Mucosa of descending colon (tissue), 3 donors: ENCODE data around the gene PDE4B. TPM values are rescaled to one million over a fixed set of nuclear protein-coding genes. Genes with fewer than 3 reads are reported as not detected.

ENCODE experiments used
- ATAC-seq: fragments of 200-7000 bp; cut with Tn5 transposase; one replicate; pipeline ENCODE4 v1.9.1; 2020; ENCODE audit warnings: mild to moderate bottlenecking, moderate library complexity
- DNase-seq, 3 donors: peaks; one replicate each; pipeline ENCODE4 v3.0.0-alpha.2; 2020
- H3K36me3 ChIP-seq: fragments of 200-600 bp; one replicate; pipeline ENCODE4 v1.8.0; 2021; ENCODE audit warnings: low read depth, mild to moderate bottlenecking
- H3K4me1 ChIP-seq: fragments of 200-600 bp; one replicate; pipeline ENCODE4 v1.8.0; 2021; ENCODE audit warnings: low read depth, mild to moderate bottlenecking
- H3K4me3 ChIP-seq: fragments of 200-600 bp; one replicate; pipeline ENCODE4 v1.8.0; 2021; ENCODE audit warnings: mild to moderate bottlenecking
- H3K9me3 ChIP-seq: fragments of 200-600 bp; one replicate; pipeline ENCODE4 v1.8.0; 2021; ENCODE audit warnings: mild to moderate bottlenecking
- intact Hi-C, 2 donors: fragments of 100-400 bp; cut with DNase I in 1 of 2; cut with micrococcal nuclease in 1 of 2; formaldehyde crosslinking; loops; one replicate each; pipeline versions ENCODE4 v1.11.0 to v1.11.1; 2022; cut with DNase I, micrococcal nuclease
- total RNA-seq, 3 donors: library from RNA; stranded (reverse); fragmentation: NEBNext Ultra II Directional in 2 of 3; extraction: Animal tissue kit (Norgen Biotek cat#: 25700) in 2 of 3; gene quantifications; one replicate each; pipeline versions ENCODE4 v1.2.1 to v1.2.4, GENCODE V29; 2021 to 2023
- TF ChIP-seq, protein P1 (sequence below): fragments of 200-600 bp; IDR thresholded peaks from one replicate; pipeline ENCODE4 v1.8.0; 2022; ENCODE audit warnings: antibody characterized with exemption, mild to moderate bottlenecking
- donor health status: DM: no; HTN: no; CAD: no; lungs with moderate emphysema.
- donor health status: DM: no; HTN: no; CAD: no.
- donor health status: DM: no; HTN: yes; CAD: no.

The PDE4B gene
- total RNA-seq, 3 donors from 2014 or later: 3.4 to 6.6 (median 4.9) TPM

DNA sequence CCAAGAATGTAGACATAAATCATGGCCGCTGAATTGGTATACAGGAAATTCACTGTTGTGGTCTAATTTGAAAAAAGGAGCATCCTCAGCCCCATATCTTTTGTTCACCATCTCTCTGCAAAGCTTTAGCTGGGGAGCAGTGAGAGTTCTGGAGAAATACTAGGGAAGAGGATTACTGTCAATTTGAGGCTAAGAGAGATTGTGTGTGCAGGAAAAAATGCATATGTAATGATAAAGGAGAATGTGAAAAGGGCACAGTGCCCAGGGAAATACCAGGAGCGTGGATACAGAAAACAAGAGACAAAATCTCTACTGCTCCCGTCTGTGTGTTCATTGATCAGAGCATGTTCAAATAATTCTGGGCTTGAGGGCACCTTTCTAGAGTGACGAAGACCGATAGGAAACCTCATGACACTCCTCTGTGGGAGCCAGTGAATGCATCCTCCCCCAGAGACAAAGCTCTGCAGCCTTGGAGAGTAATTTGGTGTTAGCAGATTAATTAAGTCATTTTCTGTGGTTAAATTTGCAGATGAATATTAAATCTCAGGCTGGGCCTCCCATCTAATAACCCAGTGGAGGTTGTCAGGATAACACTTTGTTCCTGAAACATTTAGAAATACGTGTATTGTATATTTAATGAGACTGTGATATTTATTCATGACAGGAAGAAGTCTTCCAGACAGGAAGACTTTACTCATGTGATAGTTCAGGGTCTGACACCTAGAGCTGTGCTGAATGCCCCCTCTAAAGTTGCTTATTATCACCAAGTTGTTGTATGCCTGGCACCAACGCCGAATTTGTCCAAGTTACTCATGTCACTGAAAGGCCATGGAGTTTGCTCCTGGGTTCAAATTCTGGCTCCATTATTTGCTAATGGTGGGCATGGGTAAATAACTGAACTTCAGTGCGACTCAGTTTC lies 453.9 kb downstream of the PDE4B start:
- H3K36me3 ChIP-seq: no peaks in the 10 kb centered on the region
- DNase-seq (no peak), ATAC-seq (no peak)
- intact Hi-C loops: no loop called here
- TF ChIP-seq, protein P1, sequence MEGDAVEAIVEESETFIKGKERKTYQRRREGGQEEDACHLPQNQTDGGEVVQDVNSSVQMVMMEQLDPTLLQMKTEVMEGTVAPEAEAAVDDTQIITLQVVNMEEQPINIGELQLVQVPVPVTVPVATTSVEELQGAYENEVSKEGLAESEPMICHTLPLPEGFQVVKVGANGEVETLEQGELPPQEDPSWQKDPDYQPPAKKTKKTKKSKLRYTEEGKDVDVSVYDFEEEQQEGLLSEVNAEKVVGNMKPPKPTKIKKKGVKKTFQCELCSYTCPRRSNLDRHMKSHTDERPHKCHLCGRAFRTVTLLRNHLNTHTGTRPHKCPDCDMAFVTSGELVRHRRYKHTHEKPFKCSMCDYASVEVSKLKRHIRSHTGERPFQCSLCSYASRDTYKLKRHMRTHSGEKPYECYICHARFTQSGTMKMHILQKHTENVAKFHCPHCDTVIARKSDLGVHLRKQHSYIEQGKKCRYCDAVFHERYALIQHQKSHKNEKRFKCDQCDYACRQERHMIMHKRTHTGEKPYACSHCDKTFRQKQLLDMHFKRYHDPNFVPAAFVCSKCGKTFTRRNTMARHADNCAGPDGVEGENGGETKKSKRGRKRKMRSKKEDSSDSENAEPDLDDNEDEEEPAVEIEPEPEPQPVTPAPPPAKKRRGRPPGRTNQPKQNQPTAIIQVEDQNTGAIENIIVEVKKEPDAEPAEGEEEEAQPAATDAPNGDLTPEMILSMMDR: no peak
- no peaks in the 10 kb centered on the region for H3K4me1 ChIP-seq
- no peak overlapping the region for H3K4me3 ChIP-seq
- no peaks in the 10 kb centered on the region for H3K9me3 ChIP-seq

DNA sequence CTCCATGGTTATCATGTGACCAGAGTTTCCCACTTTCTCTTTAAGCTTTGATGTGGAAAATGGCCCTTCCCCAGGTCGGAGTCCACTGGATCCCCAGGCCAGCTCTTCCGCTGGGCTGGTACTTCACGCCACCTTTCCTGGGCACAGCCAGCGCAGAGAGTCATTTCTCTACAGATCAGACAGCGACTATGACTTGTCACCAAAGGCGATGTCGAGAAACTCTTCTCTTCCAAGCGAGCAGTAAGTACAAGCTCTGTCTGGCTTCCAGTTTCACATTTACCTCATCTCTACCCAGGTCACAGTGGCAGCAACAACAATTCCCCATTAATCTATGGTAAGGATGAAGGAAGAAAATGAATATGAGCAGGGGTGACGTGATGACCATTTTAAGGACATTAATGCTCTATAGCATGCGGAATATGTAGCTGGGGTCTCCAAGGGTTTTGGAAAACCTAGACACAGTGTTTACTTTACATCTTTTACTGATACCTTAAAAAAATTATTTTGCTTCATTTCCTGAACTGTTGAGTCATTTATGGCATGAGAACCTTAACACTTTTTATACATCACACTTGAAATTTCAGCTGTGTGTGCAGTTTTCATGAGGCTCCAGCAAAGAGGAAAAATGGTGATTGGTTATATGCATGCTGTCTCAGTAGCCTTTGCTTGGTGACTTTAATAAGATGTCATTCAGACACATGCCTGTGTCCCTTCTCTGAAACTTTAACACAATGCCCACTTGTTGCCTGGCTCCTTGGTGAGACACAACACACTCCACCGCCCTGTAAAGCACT lies 454.9 kb downstream of the PDE4B start:
- no peaks in the 10 kb centered on the region for H3K36me3 ChIP-seq
- TF ChIP-seq, protein P1: no peak
- intact Hi-C loops: no loop called here
- ATAC-seq: peak; percentile 11
- H3K4me3 ChIP-seq: no peak overlapping the region
- no peaks in the 10 kb centered on the region for H3K9me3 ChIP-seq
- no peaks in the 10 kb centered on the region for H3K4me1 ChIP-seq
- DNase-seq: no peak

DNA sequence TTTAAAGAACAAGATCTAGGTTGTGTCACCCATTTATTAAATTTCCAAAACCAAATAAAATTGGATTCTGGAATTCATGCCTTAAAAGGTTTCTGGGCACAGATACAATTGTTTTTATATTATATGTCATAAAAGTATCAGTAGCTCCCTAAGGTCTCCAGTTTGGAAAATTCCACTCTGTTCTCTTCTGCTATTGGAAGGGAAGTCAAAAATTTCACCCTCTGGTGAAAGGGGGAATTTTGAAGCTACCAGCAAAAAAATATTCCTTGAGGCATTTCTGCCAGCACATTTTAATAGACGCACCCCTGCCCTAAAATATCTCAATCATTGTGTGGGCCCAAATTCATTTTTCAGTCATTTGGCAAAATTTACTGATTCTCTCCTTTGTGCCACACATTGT lies 455.6 kb downstream of the PDE4B start:
- Histone ChIP-seq H3K4me1 (no peaks in the 10 kb centered on the region), H3K9me3 (no peaks in the 10 kb centered on the region), H3K4me3 (no peak overlapping the region), H3K36me3 (no peaks in the 10 kb centered on the region)
- intact Hi-C loops: no loop called here
- no peak for ATAC-seq
- TF ChIP-seq, protein P1: no peak
- no peak for DNase-seq

DNA sequence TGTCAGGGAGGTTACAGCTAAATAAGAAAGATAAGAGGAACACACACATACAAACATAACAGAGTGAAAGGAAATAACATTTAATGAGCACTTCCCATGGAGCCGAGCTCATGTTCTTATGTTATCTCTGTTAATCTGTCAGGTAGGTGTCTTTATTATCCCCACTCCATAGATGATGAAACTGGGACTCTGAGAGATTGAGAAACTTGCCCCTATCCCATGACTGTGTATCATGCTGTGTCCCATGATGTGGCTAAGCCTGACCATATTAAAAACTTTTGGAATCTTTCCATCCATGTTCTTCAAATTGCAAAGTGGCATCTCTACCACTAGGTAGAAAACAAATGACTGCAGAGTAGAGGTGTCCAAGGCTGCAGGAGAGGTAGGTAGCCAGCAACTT lies 456.1 kb downstream of the PDE4B start:
- Histone ChIP-seq H3K36me3 (no peaks in the 10 kb centered on the region), H3K4me1 (no peaks in the 10 kb centered on the region), H3K9me3 (no peaks in the 10 kb centered on the region), H3K4me3 (no peak overlapping the region)
- intact Hi-C loops: no loop called here
- TF ChIP-seq, protein P1: no peak
- ATAC-seq (no peak), DNase-seq (no peak)

DNA sequence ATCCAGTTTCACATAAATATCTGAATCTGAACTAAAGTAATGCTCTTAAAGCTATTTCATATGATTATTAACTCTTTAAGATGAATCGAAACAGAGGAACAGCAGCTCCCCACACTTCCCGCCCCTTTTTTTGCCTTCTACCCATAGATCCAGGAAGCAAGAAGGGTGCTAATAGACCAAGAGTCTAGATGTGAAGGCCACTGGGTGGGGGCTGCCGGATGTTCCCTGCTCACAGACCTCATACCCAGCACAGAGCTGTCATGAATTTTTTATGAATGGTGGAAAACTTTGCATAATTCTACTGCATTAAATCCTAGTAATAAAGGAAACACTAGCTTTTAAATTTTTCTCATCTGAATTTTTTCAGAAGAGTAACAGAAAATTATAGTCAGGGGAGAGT lies 457.4 kb downstream of the PDE4B start:
- Histone ChIP-seq H3K4me1 (no peaks in the 10 kb centered on the region), H3K4me3 (no peak overlapping the region), H3K9me3 (no peaks in the 10 kb centered on the region), H3K36me3 (no peaks in the 10 kb centered on the region)
- no peak for ATAC-seq
- DNase-seq: no peak
- TF ChIP-seq, protein P1: no peak
- intact Hi-C loops: loop anchor here in 1 of 2 donors (5.0 kb wide), 1 partner anchor 197 kb away; no protein-coding TSS in a partner anchor
